Activated T-helper 17 cell treated with anti-CD3 and anti-CD28 coated beads, Interleukin-2, amount 50 U/mL, for 72 hours (primary cell): ENCODE measurements around the gene PDIK1L. TPM values are rescaled to one million over a fixed set of nuclear protein-coding genes. Genes with fewer than 3 reads are reported as not detected.
"Not testable (repeated sequence)": the region's sequence is repeated elsewhere in the genome, so short reads cannot be mapped to it uniquely, and the experiment has no call there.

ENCODE experiments used
- ATAC-seq: fragments of 150-1000 bp; cut with Tn5 transposase; replicated peaks from 2 replicates; pipeline ENCODE4 v1.10.0; 2021; ENCODE audit warnings: mild to moderate bottlenecking, moderate library complexity
- H3K27ac Mint-ChIP-seq: one replicate; pipeline ENCODE4 v1.8.0; 2022; ENCODE audit warnings: mixed read lengths
- H3K27me3 Mint-ChIP-seq: one replicate; pipeline ENCODE4 v1.8.0; 2022; ENCODE audit warnings: mixed read lengths
- H3K36me3 Mint-ChIP-seq: one replicate; pipeline ENCODE4 v1.8.0; 2022; ENCODE audit warnings: low read depth, mild to moderate bottlenecking, mixed read lengths
- H3K4me1 Mint-ChIP-seq: one replicate; pipeline ENCODE4 v1.8.0; 2022; ENCODE audit warnings: mixed read lengths
- H3K4me3 Mint-ChIP-seq: one replicate; pipeline ENCODE4 v1.8.0; 2022; ENCODE audit warnings: mild to moderate bottlenecking, mixed read lengths
- H3K9me3 Mint-ChIP-seq: one replicate; pipeline ENCODE4 v1.8.0; 2022; ENCODE audit warnings: mixed read lengths
- total RNA-seq, 2 donors: library from RNA; stranded (reverse); gene quantifications; one replicate each; pipeline ENCODE4 v1.2.3, GENCODE V29; 2022

PDIK1L gene
- total RNA-seq, 2 donors from 2014 or later = 11.2 to 12.3 TPM

DNA sequence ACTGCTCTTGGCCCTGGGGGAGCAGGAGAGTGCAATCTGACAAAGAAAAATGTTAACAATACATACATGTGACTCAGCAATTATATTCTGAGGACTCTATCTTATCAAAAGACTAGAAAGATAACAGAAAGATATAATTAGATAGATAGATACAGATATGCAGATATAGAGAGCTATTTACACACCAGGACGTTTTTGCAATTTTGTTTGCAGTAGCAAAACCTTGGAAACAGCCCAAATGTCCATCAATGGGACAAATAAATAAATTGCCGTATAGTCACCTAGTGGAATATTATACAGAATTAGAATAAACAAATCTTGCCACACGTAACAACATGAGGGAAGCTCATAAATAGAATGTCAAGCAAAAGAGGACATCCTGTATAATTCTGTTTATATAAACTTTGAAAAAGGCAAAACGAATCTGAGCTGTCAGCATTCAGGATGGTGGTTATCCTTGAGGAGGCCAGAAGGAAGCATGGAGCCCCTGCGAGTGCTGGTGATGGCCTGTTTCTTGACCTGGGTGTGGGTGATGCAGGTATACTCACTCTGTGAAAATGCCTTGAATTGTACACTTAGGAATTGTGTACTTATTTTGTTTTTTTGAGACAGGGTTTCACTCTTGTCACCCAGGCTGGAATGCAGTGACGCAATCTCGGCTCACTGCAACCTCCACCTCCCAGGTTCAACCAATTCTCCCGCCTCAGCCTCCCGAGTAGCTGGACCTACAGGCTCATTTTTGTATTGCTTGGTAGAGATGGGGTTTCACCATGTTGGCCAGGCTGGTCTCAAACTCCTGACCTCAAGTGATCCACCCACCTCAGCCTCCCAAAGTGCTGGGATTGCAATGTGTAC lies 31.4 kb upstream of the PDIK1L start:
- Mint-ChIP-seq H3K36me3 (no peaks in the 10 kb centered on the region), H3K9me3 (no peaks in the 10 kb centered on the region), H3K27ac (no peak overlapping the region), H3K4me1 (no peaks in the 10 kb centered on the region), H3K27me3 (peaks cover 23% of the 10 kb centered on the region), H3K4me3 (no peak overlapping the region)
- no peak for ATAC-seq

DNA sequence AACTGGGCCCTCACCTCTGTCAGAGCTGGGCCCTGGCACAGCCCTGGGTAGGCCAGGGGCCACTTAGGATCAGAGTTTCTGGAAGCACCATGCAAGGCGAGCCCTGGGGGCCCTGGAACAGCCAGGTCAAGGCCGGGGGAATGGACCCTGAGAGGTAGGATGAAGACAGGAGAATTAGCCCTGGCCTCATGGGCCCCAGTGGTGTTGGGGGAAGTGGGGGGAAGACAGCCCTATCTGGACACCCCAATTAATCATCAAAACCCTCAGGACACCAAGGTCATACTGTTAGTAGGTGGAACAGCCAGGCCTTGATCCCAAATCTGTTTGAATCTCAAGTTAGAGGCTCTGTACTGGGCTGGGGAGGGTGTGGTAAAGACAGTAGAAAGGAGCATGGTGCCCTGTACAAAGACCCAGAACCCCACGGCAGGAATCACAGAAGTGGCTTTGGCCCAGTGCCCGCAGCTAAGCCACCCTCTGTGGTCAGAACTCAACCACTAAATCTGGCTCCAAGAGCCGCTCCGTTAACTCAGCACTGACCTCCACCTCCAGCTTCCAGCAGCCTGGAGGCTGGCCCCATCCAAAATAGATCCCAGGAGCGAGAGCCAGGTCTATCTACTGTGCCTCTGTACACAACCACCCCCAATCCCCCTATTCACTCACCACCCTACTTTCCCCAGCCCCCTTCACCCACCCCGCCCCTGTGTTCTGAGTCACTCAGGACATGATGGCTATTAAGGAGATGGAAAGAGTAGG lies 30.2 kb upstream of the PDIK1L start:
- Mint-ChIP-seq H3K27me3 (peaks cover 27% of the 10 kb centered on the region), H3K36me3 (no peaks in the 10 kb centered on the region), H3K4me1 (no peaks in the 10 kb centered on the region), H3K4me3 (no peak overlapping the region), H3K9me3 (no peaks in the 10 kb centered on the region), H3K27ac (no peak overlapping the region)
- no peak for ATAC-seq

DNA sequence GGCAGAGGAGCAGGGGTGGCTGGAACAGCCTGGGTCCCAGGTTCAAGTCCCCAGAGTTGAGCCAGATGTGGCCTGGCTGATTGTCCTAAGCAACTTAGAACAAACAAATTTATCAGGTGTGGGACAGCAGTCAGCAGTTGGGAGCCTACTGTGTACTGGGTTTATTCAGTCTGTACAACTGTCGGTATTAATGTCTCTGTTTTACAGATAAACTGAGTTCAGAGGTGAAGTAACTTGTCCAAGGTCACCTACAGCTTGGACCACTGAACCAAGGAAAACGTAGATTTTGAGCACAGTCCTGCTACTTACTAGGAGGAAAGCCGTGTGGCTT lies 29.6 kb upstream of the PDIK1L start:
- no peak for ATAC-seq
- Mint-ChIP-seq H3K36me3 (no peaks in the 10 kb centered on the region), H3K27me3 (peaks cover 27% of the 10 kb centered on the region), H3K4me1 (no peaks in the 10 kb centered on the region), H3K4me3 (no peak overlapping the region), H3K9me3 (no peaks in the 10 kb centered on the region), H3K27ac (no peak overlapping the region)

DNA sequence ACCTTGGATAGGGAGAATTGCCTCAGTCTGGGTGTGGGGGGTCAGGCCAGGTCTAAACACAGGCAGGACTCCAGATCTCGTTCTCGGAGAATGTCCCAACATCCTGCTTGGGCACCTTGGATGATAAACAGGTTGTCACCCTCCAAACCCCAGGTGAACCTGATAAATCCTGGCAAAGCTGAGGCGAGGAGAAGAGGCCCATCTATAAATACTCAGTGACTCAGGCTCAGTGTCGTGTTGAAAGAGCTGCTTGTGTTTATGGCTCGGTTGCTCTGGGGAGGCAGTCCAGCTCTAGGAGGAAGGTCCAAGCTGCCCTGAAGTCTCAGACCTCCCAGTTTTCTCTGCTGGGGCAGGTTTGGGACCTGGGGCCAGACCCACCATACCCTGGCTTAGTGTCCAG lies 28.4 kb upstream of the PDIK1L start:
- H3K36me3 Mint-ChIP-seq = no peaks in the 10 kb centered on the region
- H3K27me3 Mint-ChIP-seq = peaks cover 21% of the 10 kb centered on the region
- no peaks in the 10 kb centered on the region for H3K9me3 Mint-ChIP-seq
- no peak overlapping the region for H3K4me3 Mint-ChIP-seq
- no peak for ATAC-seq
- H3K4me1 Mint-ChIP-seq = no peaks in the 10 kb centered on the region
- no peak overlapping the region for H3K27ac Mint-ChIP-seq

DNA sequence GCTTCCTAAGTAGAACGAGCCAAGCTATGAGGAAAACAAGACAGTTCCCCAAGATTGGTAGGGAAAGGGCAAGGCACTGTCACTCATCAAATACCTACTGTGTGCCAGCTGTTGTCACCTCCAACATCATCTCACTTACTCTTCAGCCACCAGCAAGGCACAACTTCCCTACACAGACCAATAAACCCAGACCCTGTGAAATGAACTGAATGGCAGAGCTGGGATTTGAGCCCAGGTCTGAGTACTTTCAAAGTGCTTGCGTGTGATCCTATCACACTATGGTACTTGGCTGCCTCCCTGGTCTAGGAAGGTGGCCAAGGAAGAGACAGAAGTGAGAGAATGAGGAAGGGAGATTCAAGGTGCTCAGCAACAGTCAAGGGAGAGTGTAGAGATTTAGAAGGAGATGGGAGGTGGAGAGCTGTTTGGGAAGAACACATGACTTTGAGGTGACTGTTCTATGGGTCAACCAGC lies 27.5 kb upstream of the PDIK1L start:
- Mint-ChIP-seq H3K4me1 (no peaks in the 10 kb centered on the region), H3K27me3 (peaks cover 16% of the 10 kb centered on the region), H3K27ac (no peak overlapping the region), H3K9me3 (no peaks in the 10 kb centered on the region), H3K4me3 (no peak overlapping the region), H3K36me3 (no peaks in the 10 kb centered on the region)
- no peak for ATAC-seq

DNA sequence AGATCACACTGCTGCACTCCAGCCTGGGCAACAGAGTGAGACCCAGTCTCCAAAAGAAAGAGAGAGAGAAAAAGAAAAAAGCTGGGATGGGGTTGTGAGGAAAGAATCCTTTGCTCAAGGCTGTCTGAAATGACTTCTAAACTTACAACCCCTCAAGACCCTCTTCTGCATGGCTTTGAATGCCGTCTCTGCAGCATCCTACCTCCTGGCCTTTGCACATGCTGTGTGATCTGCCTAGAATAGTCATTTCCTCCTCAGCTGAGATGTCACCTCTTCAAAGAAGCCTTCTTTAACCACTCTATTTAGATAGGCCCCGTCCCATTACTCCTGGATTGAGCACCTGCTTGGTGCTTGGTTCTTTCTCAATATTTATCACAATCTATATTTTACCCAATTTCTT lies 26.8 kb upstream of the PDIK1L start:
- Mint-ChIP-seq H3K36me3 (no peaks in the 10 kb centered on the region), H3K4me3 (no peak overlapping the region), H3K9me3 (no peaks in the 10 kb centered on the region), H3K27ac (no peak overlapping the region), H3K27me3 (peaks cover 16% of the 10 kb centered on the region), H3K4me1 (no peaks in the 10 kb centered on the region)
- ATAC-seq = no peak

DNA sequence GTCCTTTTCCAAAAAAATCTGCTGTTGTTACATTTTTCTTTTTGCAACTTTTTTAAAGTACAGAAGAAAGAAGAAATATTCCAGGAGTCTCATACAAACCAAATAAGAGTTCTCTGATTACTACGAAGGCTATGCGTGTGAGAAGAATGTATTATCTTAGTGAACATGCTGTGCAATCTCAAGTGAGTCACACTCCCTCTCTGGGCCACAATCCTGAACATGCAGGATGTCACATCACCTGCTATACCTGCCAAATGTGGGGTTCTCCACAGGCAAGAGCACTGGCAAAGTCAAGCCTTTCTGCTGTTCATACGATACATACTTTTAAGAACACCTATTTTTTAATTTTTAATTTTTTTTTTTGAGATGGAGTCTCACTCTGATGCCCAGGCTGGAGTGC lies 22.5 kb upstream of the PDIK1L start:
- H3K36me3 Mint-ChIP-seq = no peaks in the 10 kb centered on the region
- no peak overlapping the region for H3K4me3 Mint-ChIP-seq
- no peaks in the 10 kb centered on the region for H3K9me3 Mint-ChIP-seq
- H3K27ac Mint-ChIP-seq = no peak overlapping the region
- no peak for ATAC-seq
- H3K27me3 Mint-ChIP-seq = peaks cover 21% of the 10 kb centered on the region
- H3K4me1 Mint-ChIP-seq = no peaks in the 10 kb centered on the region

DNA sequence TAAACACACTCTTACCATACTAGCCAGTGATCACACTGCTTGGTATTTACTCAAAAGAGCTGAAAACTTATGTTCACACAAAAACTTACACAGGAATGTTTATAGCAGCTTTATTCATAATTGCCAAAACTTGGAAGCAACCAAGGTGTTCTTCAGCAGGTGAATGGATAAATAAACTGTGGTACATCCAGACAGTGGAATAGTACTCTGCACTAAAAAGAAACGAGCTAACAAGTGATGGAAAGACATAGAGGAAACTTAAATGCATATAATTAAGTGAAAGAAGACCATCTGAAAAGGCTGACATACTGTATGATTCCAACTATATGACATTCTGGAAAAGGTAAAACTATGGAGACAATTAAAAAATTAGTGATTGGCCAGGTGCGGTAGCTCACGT lies 20.7 kb upstream of the PDIK1L start:
- Mint-ChIP-seq H3K9me3 (no peaks in the 10 kb centered on the region), H3K4me1 (no peaks in the 10 kb centered on the region), H3K27ac (no peak overlapping the region), H3K36me3 (no peaks in the 10 kb centered on the region), H3K27me3 (peaks cover 11% of the 10 kb centered on the region), H3K4me3 (no peak overlapping the region)
- no peak for ATAC-seq

DNA sequence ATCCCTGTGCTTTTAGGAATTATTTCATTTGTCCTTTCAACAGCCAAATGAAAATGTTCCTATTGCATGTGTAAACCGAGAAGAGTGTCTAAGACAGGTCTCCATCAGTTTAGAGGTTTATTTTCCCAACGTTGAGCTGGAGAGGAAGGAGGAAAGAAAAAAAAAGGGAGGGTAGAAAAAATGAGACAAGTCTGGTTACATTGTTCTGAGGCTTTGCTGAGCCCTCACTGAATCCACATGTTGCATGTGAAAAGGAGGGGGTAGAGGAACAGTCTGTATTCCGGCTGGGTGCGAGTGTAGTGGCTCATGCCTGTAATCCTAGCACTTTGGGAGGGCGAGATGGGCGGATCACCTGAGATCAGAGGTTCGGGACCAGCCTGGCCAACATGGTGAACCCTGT lies 19.2 kb upstream of the PDIK1L start:
- H3K4me3 Mint-ChIP-seq = no peak overlapping the region
- H3K9me3 Mint-ChIP-seq = no peaks in the 10 kb centered on the region
- peaks cover 11% of the 10 kb centered on the region for H3K27me3 Mint-ChIP-seq
- ATAC-seq = no peak
- no peak overlapping the region for H3K27ac Mint-ChIP-seq
- no peaks in the 10 kb centered on the region for H3K36me3 Mint-ChIP-seq
- H3K4me1 Mint-ChIP-seq = no peaks in the 10 kb centered on the region

DNA sequence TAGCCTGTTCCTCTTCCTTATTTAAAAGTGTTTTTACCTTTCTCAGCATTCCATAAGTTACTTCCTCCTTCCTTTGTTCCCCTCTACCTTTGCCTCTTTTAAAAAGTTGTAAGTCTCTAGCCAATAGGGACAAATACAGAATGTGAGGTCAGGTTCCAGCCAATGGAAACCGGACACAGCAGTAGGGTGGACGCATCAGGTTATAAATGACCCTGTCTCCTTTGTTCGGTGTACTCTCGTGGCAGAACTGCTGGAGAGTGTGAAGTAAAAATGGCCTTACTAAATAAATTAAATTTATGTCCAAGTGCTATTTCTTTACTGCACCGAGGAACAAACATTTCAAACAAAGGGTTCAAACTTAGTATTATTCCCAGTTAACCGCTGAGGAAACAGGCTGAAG lies 18.1 kb upstream of the PDIK1L start:
- H3K27me3 Mint-ChIP-seq = peaks cover 11% of the 10 kb centered on the region
- H3K9me3 Mint-ChIP-seq, H3K4me3 Mint-ChIP-seq, H3K4me1 Mint-ChIP-seq, H3K36me3 Mint-ChIP-seq, ATAC-seq, H3K27ac Mint-ChIP-seq: not testable (repeated sequence)

DNA sequence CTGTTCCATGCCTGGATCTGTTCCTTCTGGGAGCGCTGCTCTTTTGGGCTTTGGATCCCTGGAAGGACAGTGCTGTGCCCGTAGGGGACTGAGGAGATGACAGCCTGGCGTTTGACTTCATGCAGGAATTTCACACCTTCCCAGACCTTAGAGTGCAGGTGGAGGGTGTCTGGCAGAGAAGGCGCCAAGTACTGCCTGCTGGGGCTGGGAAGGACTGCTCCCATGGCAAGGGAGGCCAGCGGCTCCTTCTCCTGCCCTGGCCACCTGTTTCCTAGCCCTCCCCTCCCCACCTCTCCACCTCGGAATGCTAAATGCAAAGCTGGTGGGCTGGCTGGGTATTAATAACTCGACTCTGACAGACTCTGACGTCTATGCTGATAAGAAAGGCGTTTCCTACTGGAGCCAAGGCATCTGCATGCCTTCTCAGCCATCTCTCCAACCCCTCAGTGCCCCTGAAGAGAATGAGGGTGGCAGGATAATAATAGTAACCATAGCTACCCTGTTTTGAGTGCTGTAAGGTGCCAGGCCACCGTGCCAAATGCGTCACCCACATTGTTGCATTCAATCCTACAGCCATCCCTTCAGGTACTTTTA lies 17.5 kb upstream of the PDIK1L start:
- Mint-ChIP-seq H3K4me1 (no peaks in the 10 kb centered on the region), H3K36me3 (no peaks in the 10 kb centered on the region), H3K4me3 (no peak overlapping the region), H3K9me3 (no peaks in the 10 kb centered on the region), H3K27ac (no peak overlapping the region), H3K27me3 (peaks cover 11% of the 10 kb centered on the region)
- ATAC-seq = no peak

DNA sequence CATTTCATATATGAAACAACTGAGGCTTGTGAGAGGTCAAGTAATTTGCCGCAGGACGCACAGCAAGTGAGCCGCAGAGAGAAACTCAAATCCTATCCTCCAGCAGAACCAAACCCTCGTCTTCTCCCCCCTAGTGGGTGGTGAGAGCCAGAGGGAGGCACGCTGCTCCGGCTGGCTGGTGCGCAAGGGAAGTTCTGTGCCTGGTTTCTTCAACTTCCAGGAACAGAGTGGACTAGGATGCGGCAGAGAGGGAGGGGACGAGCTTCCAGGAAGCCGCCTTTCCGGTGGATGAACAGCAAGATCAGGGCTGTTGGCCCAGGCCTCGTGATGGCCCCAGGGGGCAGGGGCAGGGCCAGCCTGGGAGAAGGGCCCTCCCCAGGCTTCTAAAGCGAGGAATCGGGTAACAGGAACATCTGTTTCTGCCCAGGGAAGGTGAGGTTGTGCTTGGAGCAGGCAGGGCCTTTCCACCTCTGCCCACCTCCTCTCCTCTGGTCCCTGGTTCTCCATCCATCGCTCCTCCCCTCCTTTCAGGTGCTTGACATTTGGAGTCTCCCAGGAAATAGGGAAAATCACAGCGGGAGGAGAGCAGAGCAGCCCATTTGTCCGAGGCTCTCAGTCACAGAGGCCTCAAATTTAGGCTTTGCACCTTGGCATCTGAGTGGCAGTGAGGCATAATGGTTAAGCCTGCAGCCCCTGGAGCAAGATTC lies 16.8 kb upstream of the PDIK1L start:
- Mint-ChIP-seq H3K9me3 (no peaks in the 10 kb centered on the region), H3K27me3 (peaks cover 11% of the 10 kb centered on the region), H3K27ac (no peak overlapping the region), H3K36me3 (no peaks in the 10 kb centered on the region), H3K4me3 (no peak overlapping the region), H3K4me1 (no peaks in the 10 kb centered on the region)
- no peak for ATAC-seq

DNA sequence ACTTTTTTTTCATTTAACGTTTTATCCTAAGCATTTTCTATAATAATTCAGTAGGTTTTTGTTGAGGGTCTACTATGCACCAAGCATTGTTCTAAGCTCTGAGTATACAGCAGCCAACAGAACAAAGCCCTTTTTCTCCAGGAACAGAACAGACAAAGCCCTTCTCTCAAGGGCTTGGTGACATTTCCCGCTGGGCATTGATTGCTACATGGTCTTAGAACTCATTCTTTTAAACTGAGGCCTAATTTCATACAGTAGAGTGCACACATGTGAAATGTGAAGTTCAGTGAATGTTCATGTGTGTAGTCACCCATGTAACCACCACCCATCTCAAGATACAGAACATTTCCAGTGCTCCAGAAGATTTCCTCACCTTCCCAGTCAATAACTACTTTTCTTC lies 15.2 kb upstream of the PDIK1L start:
- peaks cover 6% of the 10 kb centered on the region for H3K27me3 Mint-ChIP-seq
- no peak for ATAC-seq

DNA sequence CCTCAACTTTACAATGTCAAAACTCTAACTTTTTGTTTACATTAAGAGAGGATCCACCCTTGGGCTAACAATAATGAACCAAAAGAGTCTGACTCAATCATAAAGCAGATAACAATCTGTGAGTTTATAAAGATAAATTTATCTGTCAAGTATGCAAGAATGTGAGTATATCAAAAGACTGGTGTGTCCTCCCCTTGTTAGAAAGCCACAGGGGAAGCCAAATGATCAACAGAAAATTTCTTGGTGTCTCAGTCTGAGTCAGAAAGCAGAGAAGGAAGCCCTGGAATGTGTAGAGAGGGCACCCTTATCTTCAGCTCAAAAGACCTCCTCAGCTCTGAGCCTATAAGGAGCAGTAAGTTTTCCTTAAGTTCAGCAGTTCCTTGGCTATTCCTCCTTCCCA lies 13.9 kb upstream of the PDIK1L start:
- ATAC-seq = peak; percentile 9
- no peak overlapping the region for H3K27ac Mint-ChIP-seq
- H3K36me3 Mint-ChIP-seq = no peaks in the 10 kb centered on the region
- H3K4me1 Mint-ChIP-seq = no peaks in the 10 kb centered on the region
- H3K4me3 Mint-ChIP-seq = no peak overlapping the region
- H3K27me3 Mint-ChIP-seq = peaks cover 3% of the 10 kb centered on the region
- no peaks in the 10 kb centered on the region for H3K9me3 Mint-ChIP-seq

More for the DNA sequence above, 15.2 kb upstream of the PDIK1L start:
- Mint-ChIP-seq H3K27ac (no peak overlapping the region), H3K4me3 (no peak overlapping the region), H3K4me1 (no peaks in the 10 kb centered on the region), H3K36me3 (no peaks in the 10 kb centered on the region), H3K9me3 (no peaks in the 10 kb centered on the region)
